PC-3 (cell line): ENCODE measurements around the gene FAM110A. TPM values are rescaled to one million over a fixed set of nuclear protein-coding genes. Genes with fewer than 3 reads are reported as not detected.

Source experiments
- ATAC-seq: fragments of 200-7000 bp; cut with Tn5 transposase; 2 replicates; pipeline ENCODE4 v1.9.1; 2020; ENCODE audit warnings: mild to moderate bottlenecking, moderate library complexity
- BruUV-seq: library from RNA; stranded (reverse); fragments of 400-500 nt; replicated peaks from 2 replicates; lab custom pipeline; 2021; lab: Mats Ljungman, UMichigan
- CTCF ChIA-PET: fragments of 300-600 bp; sonication (Branson Sonifier 250); formaldehyde crosslinking; loops from one replicate; lab custom pipeline; 2022; ENCODE audit warnings: antibody characterized with exemption; lab: Charles Lee
- POLR2A ChIA-PET: fragments of 300-600 bp; sonication (Branson Sonifier 250); formaldehyde crosslinking; loops from one replicate; lab custom pipeline; 2022; ENCODE audit warnings: antibody characterized with exemption; ENCODE audit not compliant: unreplicated experiment; lab: Charles Lee
- DNase-seq: peaks from one replicate; pipeline ENCODE4 v3.0.0-alpha.2; 2015
- H2AFZ ChIP-seq: fragments of 300-600 bp; sonication (generic); 2 replicates; pipeline ENCODE4 v1.6.0; 2016; ENCODE audit warnings: antibody characterized with exemption, low read length
- H3F3A ChIP-seq: fragments of 300-600 bp; sonication (generic); one replicate; pipeline ENCODE4 v1.6.0; 2017; ENCODE audit warnings: antibody characterized with exemption, low read length, control low read depth, mild to moderate bottlenecking; ENCODE audit not compliant: unreplicated experiment
- H3K27ac ChIP-seq: fragments of 300-600 bp; sonication (generic); 2 replicates; pipeline ENCODE4 v1.5.1; 2016; ENCODE audit warnings: mild to moderate bottlenecking, low read length
- H3K27me3 ChIP-seq: fragments of 300-600 bp; sonication (generic); 2 replicates; pipeline ENCODE4 v1.6.1; 2016; ENCODE audit warnings: low read length, mixed read lengths
- H3K36me3 ChIP-seq: fragments of 300-600 bp; sonication (generic); 2 replicates; pipeline ENCODE4 v1.6.1; 2016; ENCODE audit warnings: low read depth, mixed run types, low read length, mixed read lengths
- H3K4me1 ChIP-seq: fragments of 300-600 bp; sonication (generic); 2 replicates; pipeline ENCODE4 v1.5.1; 2016; ENCODE audit warnings: low read length; ENCODE audit not compliant: insufficient read depth
- H3K4me2 ChIP-seq: fragments of 300-600 bp; sonication (generic); 2 replicates; pipeline ENCODE4 v1.6.0; 2016; ENCODE audit warnings: low read length
- H3K4me3 ChIP-seq: fragments of 300-600 bp; sonication (generic); 2 replicates; pipeline ENCODE4 v1.5.1; 2016; ENCODE audit warnings: mild to moderate bottlenecking, low read length, mixed read lengths
- H3K79me2 ChIP-seq: fragments of 300-600 bp; sonication (generic); 2 replicates; pipeline ENCODE4 v1.6.1; 2017; ENCODE audit warnings: low read length, mixed read lengths
- H3K9ac ChIP-seq: fragments of 300-600 bp; sonication (generic); 2 replicates; pipeline ENCODE4 v1.6.0; 2016; ENCODE audit warnings: mild to moderate bottlenecking, low read length
- H3K9me2 ChIP-seq: fragments of 300-600 bp; sonication (generic); replicated peaks from 2 replicates; pipeline ENCODE4 v1.6.1; 2016; ENCODE audit warnings: mixed run types, low read length, mixed read lengths
- H3K9me3 ChIP-seq: fragments of 300-600 bp; sonication (generic); 2 replicates; pipeline ENCODE4 v1.6.1; 2016; ENCODE audit warnings: low read length, mixed read lengths
- H4K20me1 ChIP-seq: fragments of 300-600 bp; sonication (generic); 2 replicates; pipeline ENCODE4 v1.6.1; 2016; ENCODE audit warnings: low read length, mixed read lengths
- EZH2 ChIP-seq: fragments of 300-600 bp; sonication (generic); IDR thresholded peaks from one replicate; pipeline ENCODE4 v1.6.1; 2017; ENCODE audit warnings: antibody characterized with exemption, mild to moderate bottlenecking, low read length; ENCODE audit not compliant: unreplicated experiment
- EZH2phosphoT487 ChIP-seq: fragments of 300-600 bp; sonication (generic); IDR thresholded peaks from 2 replicates; pipeline ENCODE4 v1.6.1; 2018; ENCODE audit warnings: mild to moderate bottlenecking, antibody characterized with exemption, low read length, borderline replicate concordance
- intact Hi-C: fragments of 100-400 bp; cut with micrococcal nuclease; formaldehyde crosslinking; loops from 2 replicates; pipeline ENCODE4 v1.9.0; 2023
- total RNA-seq: library from RNA; depleted of rRNA; stranded (reverse); fragments of >200 nt; gene quantifications from 2 replicates; pipeline ENCODE4 v1.2.3, GENCODE V29; 2014
- TF ChIP-seq, protein P1 (sequence below): fragments of 300-600 bp; sonication (generic); conservative IDR thresholded peaks from 2 replicates; pipeline ENCODE4 v1.5.1; 2017; ENCODE audit warnings: antibody characterized with exemption, low read depth, mild to moderate bottlenecking, low read length

Gene FAM110A
- total RNA-seq, 1 experiment from 2014 or later, result 28.4 TPM

DNA sequence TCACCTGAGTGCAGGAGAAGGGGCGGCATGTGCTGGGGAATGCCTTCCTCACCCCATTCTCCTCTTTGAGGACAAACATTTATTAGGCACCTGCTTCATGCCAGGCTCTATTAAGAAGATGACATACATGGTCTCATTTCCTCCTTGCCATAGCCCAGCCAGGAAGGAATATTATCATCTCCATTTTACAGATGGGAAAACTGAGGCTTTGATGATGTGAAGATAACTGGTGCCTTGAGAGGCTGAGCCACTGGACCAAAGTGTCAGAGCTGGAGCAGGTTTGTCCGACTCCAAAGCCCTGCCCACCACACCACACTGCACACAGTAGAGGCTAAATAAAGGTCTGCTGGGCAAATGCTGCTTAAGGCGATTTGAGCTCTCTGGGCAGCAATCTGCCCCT lies 37.2 kb downstream of the FAM110A start:
- Histone ChIP-seq H3K27ac (no peak overlapping the region), H3K4me3 (no peak overlapping the region), H3K4me2 (no peak overlapping the region), H3K9ac (no peak overlapping the region), H3K9me3 (no peaks in the 10 kb centered on the region), H3K9me2 (no peaks in the 10 kb centered on the region), H3K4me1 (no peaks in the 10 kb centered on the region), H3F3A (no peaks in the 10 kb centered on the region), H3K27me3 (peaks cover 11% of the 10 kb centered on the region), H3K79me2 (no peaks in the 10 kb centered on the region), H4K20me1 (no peaks in the 10 kb centered on the region), H2AFZ (no peak overlapping the region), H3K36me3 (no peaks in the 10 kb centered on the region)
- no TSS peak for BruUV-seq
- TF ChIP-seq EZH2 (no peak), EZH2phosphoT487 (no peak)
- TF ChIP-seq, protein P1, sequence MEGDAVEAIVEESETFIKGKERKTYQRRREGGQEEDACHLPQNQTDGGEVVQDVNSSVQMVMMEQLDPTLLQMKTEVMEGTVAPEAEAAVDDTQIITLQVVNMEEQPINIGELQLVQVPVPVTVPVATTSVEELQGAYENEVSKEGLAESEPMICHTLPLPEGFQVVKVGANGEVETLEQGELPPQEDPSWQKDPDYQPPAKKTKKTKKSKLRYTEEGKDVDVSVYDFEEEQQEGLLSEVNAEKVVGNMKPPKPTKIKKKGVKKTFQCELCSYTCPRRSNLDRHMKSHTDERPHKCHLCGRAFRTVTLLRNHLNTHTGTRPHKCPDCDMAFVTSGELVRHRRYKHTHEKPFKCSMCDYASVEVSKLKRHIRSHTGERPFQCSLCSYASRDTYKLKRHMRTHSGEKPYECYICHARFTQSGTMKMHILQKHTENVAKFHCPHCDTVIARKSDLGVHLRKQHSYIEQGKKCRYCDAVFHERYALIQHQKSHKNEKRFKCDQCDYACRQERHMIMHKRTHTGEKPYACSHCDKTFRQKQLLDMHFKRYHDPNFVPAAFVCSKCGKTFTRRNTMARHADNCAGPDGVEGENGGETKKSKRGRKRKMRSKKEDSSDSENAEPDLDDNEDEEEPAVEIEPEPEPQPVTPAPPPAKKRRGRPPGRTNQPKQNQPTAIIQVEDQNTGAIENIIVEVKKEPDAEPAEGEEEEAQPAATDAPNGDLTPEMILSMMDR, result no peak
- intact Hi-C loops, result no loop called here
- ChIA-PET CTCF (no interaction called here), POLR2A (no interaction called here)
- no peak for ATAC-seq
- DNase-seq, result no peak

- ChIA-PET POLR2A (no interaction called here), CTCF (no interaction called here)
- H4K20me1 ChIP-seq, result no peaks in the 10 kb centered on the region
- ATAC-seq, result no peak
- no peaks in the 10 kb centered on the region for H3K9me3 ChIP-seq
- no peaks in the 10 kb centered on the region for H3F3A ChIP-seq
- H3K27me3 ChIP-seq, result peaks cover 11% of the 10 kb centered on the region
- H3K4me3 ChIP-seq, result no peak overlapping the region
- DNase-seq, result no peak
- H2AFZ ChIP-seq, result no peak overlapping the region
- H3K4me1 ChIP-seq, result no peaks in the 10 kb centered on the region
- no peaks in the 10 kb centered on the region for H3K36me3 ChIP-seq
- no peak overlapping the region for H3K9ac ChIP-seq
- BruUV-seq, result no TSS peak
- TF ChIP-seq EZH2, result no peak
- no peaks in the 10 kb centered on the region for H3K9me2 ChIP-seq
- intact Hi-C loops, result no loop called here
- no peak overlapping the region for H3K27ac ChIP-seq
- H3K4me2 ChIP-seq, result no peak overlapping the region
- H3K79me2 ChIP-seq, result no peaks in the 10 kb centered on the region
Measured at GRCh38 chr20:871436-871835, 37.9 kb downstream of the FAM110A start.

DNA sequence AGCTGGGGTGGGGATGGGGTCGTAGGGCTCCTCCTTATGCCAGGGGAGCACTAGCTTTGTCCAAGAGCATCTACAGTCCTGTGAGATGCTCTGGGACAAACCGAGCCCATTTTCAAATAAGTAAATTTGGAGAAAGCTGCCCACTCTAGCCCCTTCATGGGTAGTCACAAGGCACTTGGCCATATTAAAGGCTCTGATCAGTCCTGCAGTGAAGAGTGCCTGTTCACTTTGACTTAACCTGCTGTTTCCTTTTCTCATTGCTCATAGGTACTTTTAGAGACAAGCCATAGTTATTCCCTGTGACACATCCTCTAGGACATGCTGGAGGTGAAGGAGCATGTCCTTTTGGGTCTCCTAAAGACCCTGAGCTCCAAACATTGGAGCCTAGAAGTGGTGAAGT lies 38.4 kb downstream of the FAM110A start:
- intact Hi-C loops, result no loop called here
- Histone ChIP-seq H3F3A (no peaks in the 10 kb centered on the region), H3K36me3 (no peaks in the 10 kb centered on the region), H3K4me2 (no peak overlapping the region), H2AFZ (no peak overlapping the region), H3K9me2 (no peaks in the 10 kb centered on the region), H4K20me1 (no peaks in the 10 kb centered on the region), H3K4me1 (no peaks in the 10 kb centered on the region), H3K4me3 (no peak overlapping the region), H3K9ac (no peak overlapping the region), H3K9me3 (no peaks in the 10 kb centered on the region), H3K79me2 (no peaks in the 10 kb centered on the region), H3K27me3 (peaks cover 11% of the 10 kb centered on the region), H3K27ac (no peak overlapping the region)
- ATAC-seq (no peak), DNase-seq (no peak)
- CTCF ChIA-PET, result interaction anchor here (0.7 kb wide), 1 partner anchor 45 kb away, joined by 3 read pairs; no protein-coding TSS in a partner anchor
- TF ChIP-seq EZH2, result no peak
- no peak for TF ChIP-seq EZH2phosphoT487
- TF ChIP-seq, protein P1, result no peak
- BruUV-seq, result no TSS peak
- POLR2A ChIA-PET, result interaction anchor here (0.6 kb wide), 1 partner anchor 27 kb away, joined by 12 read pairs; no protein-coding TSS in a partner anchor
